HepG2 (cell line): ENCODE data around the gene DOCK4. TPM values are rescaled to one million over a fixed set of nuclear protein-coding genes. Genes with fewer than 3 reads are reported as not detected.

Experiments used
- ATAC-seq: fragments of 200-7000 bp; cut with Tn5 transposase; 3 replicates; pipeline ENCODE4 v1.9.1; 2020; ENCODE audit warnings: mild to moderate bottlenecking, moderate library complexity
- BruUV-seq: library from RNA; stranded (reverse); fragments of 400-500 nt; replicated peaks from 2 replicates; lab custom pipeline; 2021; lab: Mats Ljungman, UMichigan
- CTCF ChIA-PET: fragments of 300-600 bp; formaldehyde crosslinking; extraction: SDS; loops from one replicate; lab custom pipeline; 2021; ENCODE audit warnings: low total read pairs, inconsistent platforms, low intra/inter-chr PET ratio; lab: Yijun Ruan, JAX
- POLR2A ChIA-PET: fragments of 350-600 bp; sonication (Branson Sonifier 250); formaldehyde crosslinking; loops from one replicate; lab custom pipeline; 2020; ENCODE audit warnings: antibody characterized with exemption, inconsistent platforms; lab: Yijun Ruan, JAX
- DNase-seq: peaks from one replicate; pipeline ENCODE4 v3.0.0-alpha.2; 2015; ENCODE audit warnings: low spot score
- FAIRE-seq: peaks from 3 replicates; lab custom pipeline; 2011; peaks lifted over from hg19 to GRCh38; lab: Jason Lieb, UNC
- H2AFZ ChIP-seq: one replicate; pipeline ENCODE4 v1.6.1; 2011; ENCODE audit warnings: low read length, inconsistent platforms
- H3K27ac ChIP-seq: fragments of 300-600 bp; 3 replicates; pipeline ENCODE4 v1.8.0; 2011; ENCODE audit warnings: mixed run types, mild to moderate bottlenecking, mixed read lengths, low read length, inconsistent platforms; ENCODE audit not compliant: insufficient read depth; ENCODE audit errors: extremely low read length
- H3K27me3 ChIP-seq, 2 experiments: fragments of 200-600 bp in 1 of 2; 2 replicates in 1 of 2; 3 replicates in 1 of 2; pipeline versions ENCODE4 v1.6.0 to v1.8.0; 2011; ENCODE audit warnings: low read length in 2 of 2, mild to moderate bottlenecking in 2 of 2, moderate library complexity in 2 of 2, inconsistent platforms in 1 of 2; ENCODE audit not compliant: insufficient read depth in 2 of 2, control insufficient read depth in 1 of 2
- H3K36me3 ChIP-seq, 2 experiments: fragments of 200-600 bp in 1 of 2; replicated peaks in 1 of 2; 2 replicates in 1 of 2; 3 replicates in 1 of 2; pipeline versions ENCODE4 v1.5.1 to v1.8.0; 2011; ENCODE audit warnings: low read length in 2 of 2, inconsistent platforms in 1 of 2; ENCODE audit not compliant: insufficient read depth in 2 of 2, control insufficient read depth in 1 of 2
- H3K4me1 ChIP-seq: 2 replicates; pipeline ENCODE4 v1.5.1; 2012; ENCODE audit warnings: low read length, inconsistent platforms; ENCODE audit not compliant: insufficient read depth
- H3K4me2 ChIP-seq: 2 replicates; pipeline ENCODE4 v1.6.0; 2011; ENCODE audit warnings: low read depth, low read length, inconsistent platforms
- H3K4me3 ChIP-seq, 3 experiments: fragments of 200-600 bp in 1 of 3; sonication (generic), shearing (Covaris generic) in 1 of 3; replicated peaks in 1 of 3; 2 replicates each; pipeline ENCODE4 v1.5.1; 2011 to 2016; ENCODE audit warnings: low read length in 3 of 3, inconsistent platforms in 2 of 3, low read depth in 2 of 3, mild to moderate bottlenecking in 2 of 3, control low read depth in 1 of 3, mixed read lengths in 1 of 3; ENCODE audit not compliant: insufficient read depth in 1 of 3
- H3K79me2 ChIP-seq: one replicate; pipeline ENCODE4 v1.6.1; 2011; ENCODE audit warnings: low read length, inconsistent platforms; ENCODE audit not compliant: insufficient read depth
- H3K9ac ChIP-seq: 2 replicates; pipeline ENCODE4 v1.6.0; 2011; ENCODE audit warnings: mild to moderate bottlenecking, low read depth, low read length, inconsistent platforms; ENCODE audit not compliant: insufficient read depth
- H3K9me3 ChIP-seq: 2 replicates; pipeline ENCODE4 v1.5.1; 2012; ENCODE audit warnings: mild to moderate bottlenecking, low read length
- H4K20me1 ChIP-seq: 2 replicates; pipeline ENCODE4 v1.6.0; 2011; ENCODE audit warnings: inconsistent platforms, mild to moderate bottlenecking, low read length, moderate library complexity; ENCODE audit not compliant: insufficient read depth
- GTF2F1 ChIP-seq: fragments of 150-350 bp; IDR thresholded peaks from 2 replicates; pipeline ENCODE4 v1.6.1; 2014; ENCODE audit warnings: low read length
- HIVEP1 ChIP-seq: sonication (generic); formaldehyde crosslinking; IDR thresholded peaks from 2 replicates; pipeline ENCODE4 v1.4.0; 2020; ENCODE audit warnings: mild to moderate bottlenecking, missing genetic modification reagents
- MED13 ChIP-seq: sonication (generic); formaldehyde crosslinking; IDR thresholded peaks from 2 replicates; pipeline ENCODE4 v1.5.0; 2020; ENCODE audit warnings: missing genetic modification reagents
- ZNF225 ChIP-seq: sonication (generic); formaldehyde crosslinking; IDR thresholded peaks from 2 replicates; pipeline ENCODE4 v1.4.0; 2020; ENCODE audit warnings: mild to moderate bottlenecking, missing genetic modification reagents
- WGBS: methylation state at CpG from one replicate; pipeline ENCODE4 v1.1.6; 2017; ENCODE audit warnings: low lambda C conversion rate; 5-methylcytosine and 5-hydroxymethylcytosine counted together
- in situ Hi-C: cut with HindIII; loops from 2 replicates; pipeline ENCODE4 v1.10.0; 2017; ENCODE audit warnings: low pct_unique_long_range_greater_than_20kb; ENCODE audit not compliant: extremely low pct_ligation_motif_present
- intact Hi-C: fragments of 100-400 bp; cut with micrococcal nuclease; formaldehyde crosslinking; loops from one replicate; pipeline ENCODE4 v1.10.0; 2022; ENCODE audit not compliant: unreplicated experiment
- polyA plus RNA-seq, 8 experiments: library from polyadenylated mRNA; depleted of rRNA in 3 of 8; stranded (reverse) in 7 of 8; unstranded in 1 of 8; fragments of >200 nt; fragmentation: Illumina TruSeq in 4 of 8; extraction: Trizol in 4 of 8; gene quantifications; 2 replicates each; pipeline versions ENCODE4 v1.2.1 to v1.2.3, GENCODE V29; 2011 to 2016; ENCODE audit warnings: low read depth in 4 of 8, missing spikeins in 1 of 8, mixed read lengths in 1 of 8; ENCODE audit not compliant: insufficient read depth in 1 of 8
- total RNA-seq, 5 experiments: library from RNA; depleted of rRNA; stranded (reverse); fragments of >200 nt; fragmentation: Illumina TruSeq; extraction: Trizol; gene quantifications; 2 replicates each; pipeline ENCODE4 v1.2.3, GENCODE V29; 2016; ENCODE audit warnings: low read depth in 1 of 5

Gene DOCK4
- total and polyA plus RNA-seq, 2 of the 13 experiments (the other 11 are each of a cell fraction or from before 2014, with no cell fraction given) = 13.5 to 17.4 TPM

- ChIA-PET CTCF (no interaction called here), POLR2A (no interaction called here)
- intact Hi-C loops = no loop called here
- ATAC-seq (no peak), FAIRE-seq (no peak), DNase-seq (no peak)
- H2AFZ ChIP-seq = no peak overlapping the region
- H3K4me1 ChIP-seq = peaks cover 7% of the 10 kb centered on the region
- WGBS = 98% methylated on average over 3 of the region's 3 CpGs
- H3K4me3 ChIP-seq = no peak overlapping the region
- H3K36me3 ChIP-seq = peaks cover 0 to 4% of the 10 kb centered on the region in 2 experiments; a peak in 1 of 5 replicates
- in situ Hi-C loops = no loop called here
- no TSS peak for BruUV-seq
- no peaks in the 10 kb centered on the region for H3K9me3 ChIP-seq
- H3K27me3 ChIP-seq = no peaks in the 10 kb centered on the region
- no peak overlapping the region for H3K9ac ChIP-seq
- H3K4me2 ChIP-seq = no peak overlapping the region
- H3K79me2 ChIP-seq = no peaks in the 10 kb centered on the region
- H4K20me1 ChIP-seq = no peaks in the 10 kb centered on the region
- no peak for TF ChIP-seq HIVEP1 (CRISPR knock-in tag)
- TF ChIP-seq ZNF225 (CRISPR knock-in tag) = no peak
- TF ChIP-seq, all 625 proteins: peak for 0
- H3K27ac ChIP-seq = no peak overlapping the region
Observed at GRCh38 chr7:111785076-111785475, 421.1 kb downstream of the DOCK4 start.

DNA sequence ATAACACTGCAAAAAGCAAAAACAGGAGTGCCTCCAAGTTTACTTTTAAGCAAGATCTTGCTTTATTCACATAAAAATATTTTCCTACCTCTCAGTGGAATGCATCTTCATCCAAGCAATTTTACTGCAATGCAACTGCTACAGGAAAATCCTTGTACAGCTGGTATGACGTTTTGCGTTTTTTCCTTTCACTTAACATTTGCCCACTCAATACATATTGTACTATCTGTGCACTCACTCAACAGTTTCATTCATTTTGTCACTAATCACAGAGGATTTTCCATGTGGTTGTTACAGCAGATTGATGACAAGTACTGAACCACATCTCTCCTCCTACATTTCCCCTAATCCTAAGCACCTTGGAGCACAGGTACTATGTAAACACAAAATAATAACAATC, 421.9 kb downstream of the DOCK4 start:
- H3K79me2 ChIP-seq = no peaks in the 10 kb centered on the region
- DNase-seq (no peak), FAIRE-seq (no peak), ATAC-seq (no peak)
- no peaks in the 10 kb centered on the region for H4K20me1 ChIP-seq
- no peaks in the 10 kb centered on the region for H3K4me1 ChIP-seq
- no peaks in the 10 kb centered on the region for H3K36me3 ChIP-seq
- H3K4me2 ChIP-seq = no peak overlapping the region
- WGBS = 93% methylated on average over 2 of the region's 2 CpGs
- intact Hi-C loops = no loop called here
- H3K9me3 ChIP-seq = no peaks in the 10 kb centered on the region
- H3K27me3 ChIP-seq = no peaks in the 10 kb centered on the region
- no peak overlapping the region for H3K27ac ChIP-seq
- BruUV-seq = no TSS peak
- ChIA-PET POLR2A (no interaction called here), CTCF (no interaction called here)
- no peak overlapping the region for H3K9ac ChIP-seq
- no peak overlapping the region for H2AFZ ChIP-seq
- no peak for TF ChIP-seq GTF2F1
- TF ChIP-seq MED13 = no peak
- H3K4me3 ChIP-seq = no peak overlapping the region
- in situ Hi-C loops = no loop called here
